IPS-20b (cell line): ENCODE measurements around the gene KCNJ2.

ENCODE experiments used
- H3K27ac ChIP-seq: one replicate; pipeline ENCODE4 v1.5.1; 2013; ENCODE audit warnings: low read length
- H3K27me3 ChIP-seq: 2 replicates; pipeline ENCODE4 v1.6.1; 2013; ENCODE audit warnings: mild to moderate bottlenecking, low read length, inconsistent platforms; ENCODE audit not compliant: insufficient read depth
- H3K36me3 ChIP-seq: 2 replicates; pipeline ENCODE4 v1.6.1; 2013; ENCODE audit warnings: low read depth, mild to moderate bottlenecking, inconsistent platforms, low read length, moderate library complexity; ENCODE audit not compliant: insufficient read depth
- H3K4me1 ChIP-seq: 2 replicates; pipeline ENCODE4 v1.6.1; 2013; ENCODE audit warnings: mild to moderate bottlenecking, control low read depth, inconsistent platforms, low read length, moderate library complexity; ENCODE audit not compliant: insufficient read depth
- H3K4me3 ChIP-seq: 2 replicates; pipeline ENCODE4 v1.5.1; 2013; ENCODE audit warnings: mild to moderate bottlenecking, low read length, inconsistent platforms
- H3K9ac ChIP-seq: 2 replicates; pipeline ENCODE4 v1.6.1; 2013; ENCODE audit warnings: low read depth, mild to moderate bottlenecking, inconsistent platforms, low read length, moderate library complexity
- H3K9me3 ChIP-seq: 2 replicates; pipeline ENCODE4 v1.6.1; 2013; ENCODE audit warnings: mild to moderate bottlenecking, low read depth, low read length, inconsistent platforms; ENCODE audit not compliant: insufficient read depth

Gene KCNJ2

DNA sequence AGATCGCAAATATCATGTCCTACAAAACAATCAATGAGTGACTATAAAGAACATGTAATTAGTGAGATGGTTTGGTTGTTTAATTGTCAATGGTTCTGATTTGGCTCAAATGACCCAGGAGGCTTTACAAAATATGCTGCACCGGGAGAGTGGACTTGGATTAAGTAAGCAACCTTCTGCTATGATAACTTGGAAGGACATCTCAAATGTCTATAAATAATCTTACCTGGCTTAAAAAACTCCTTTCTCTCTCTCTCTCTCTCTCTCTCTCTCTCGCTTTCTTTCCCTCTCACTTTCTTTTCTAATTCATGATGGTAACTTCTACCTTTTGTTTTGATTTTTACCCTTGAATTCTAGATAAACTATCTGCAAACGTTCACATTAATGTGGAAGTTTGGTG, 14.2 kb downstream of the KCNJ2 start:
- Histone ChIP-seq H3K4me1 (no peaks in the 10 kb centered on the region), H3K27me3 (no peaks in the 10 kb centered on the region), H3K27ac (no peak overlapping the region), H3K4me3 (no peak overlapping the region), H3K9me3 (no peaks in the 10 kb centered on the region), H3K36me3 (no peaks in the 10 kb centered on the region), H3K9ac (no peak overlapping the region)

DNA sequence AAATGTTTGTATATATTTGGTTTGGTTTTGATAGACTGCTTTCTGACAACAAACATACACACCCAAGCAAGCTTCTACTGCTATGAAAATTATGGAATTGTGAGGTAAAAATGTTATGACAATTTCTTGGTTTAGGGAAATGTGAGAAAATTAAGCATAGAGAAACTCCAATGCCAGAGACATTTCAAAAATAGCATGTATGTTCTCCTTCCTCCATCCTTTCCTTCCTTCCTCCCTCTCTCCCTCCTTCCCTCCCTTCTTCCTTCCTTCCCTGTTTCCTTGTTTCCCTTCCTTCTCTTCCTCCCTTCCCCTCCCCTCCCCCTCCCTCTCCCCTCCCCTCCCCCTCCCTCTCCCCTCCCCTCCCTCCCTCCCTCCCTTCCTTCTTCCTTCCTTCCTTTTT, 14.9 kb downstream of the KCNJ2 start:
- no peaks in the 10 kb centered on the region for H3K27me3 ChIP-seq

GRCh38 chr17:70184770-70185169, 15.4 kb downstream of the KCNJ2 start:
- Histone ChIP-seq H3K4me3 (no peak overlapping the region), H3K36me3 (no peaks in the 10 kb centered on the region), H3K27ac (no peak overlapping the region), H3K27me3 (no peaks in the 10 kb centered on the region), H3K4me1 (no peaks in the 10 kb centered on the region), H3K9me3 (no peaks in the 10 kb centered on the region), H3K9ac (no peak overlapping the region)

More for the DNA sequence above, 14.9 kb downstream of the KCNJ2 start:
- H3K27ac ChIP-seq: no peak overlapping the region
- no peaks in the 10 kb centered on the region for H3K36me3 ChIP-seq
- H3K4me3 ChIP-seq: no peak overlapping the region
- no peaks in the 10 kb centered on the region for H3K4me1 ChIP-seq
- no peak overlapping the region for H3K9ac ChIP-seq
- H3K9me3 ChIP-seq: no peaks in the 10 kb centered on the region

DNA sequence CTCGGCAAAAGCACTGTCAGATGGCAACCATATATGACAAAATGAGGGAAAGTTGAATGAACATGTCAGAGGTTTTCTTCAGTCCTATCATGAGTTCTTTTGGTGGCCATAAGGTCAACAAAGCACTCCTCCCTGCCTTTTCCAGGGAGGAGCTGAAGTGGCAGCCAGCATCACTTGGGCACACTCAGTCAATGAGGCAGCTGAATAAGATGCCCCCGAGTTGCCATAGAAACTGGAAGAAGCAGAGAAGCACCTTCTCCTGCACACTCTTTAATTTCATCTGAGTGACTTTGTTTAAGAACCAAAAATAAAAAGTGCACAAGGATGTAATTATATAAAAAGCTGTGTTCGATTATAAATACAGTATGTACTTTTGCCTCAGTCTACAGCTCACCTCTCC, 16.0 kb downstream of the KCNJ2 start:
- H3K4me3 ChIP-seq: no peak overlapping the region
- H3K4me1 ChIP-seq: no peaks in the 10 kb centered on the region
- H3K9me3 ChIP-seq: no peaks in the 10 kb centered on the region
- no peaks in the 10 kb centered on the region for H3K27me3 ChIP-seq
- H3K27ac ChIP-seq: no peak overlapping the region
- H3K36me3 ChIP-seq: no peaks in the 10 kb centered on the region
- no peak overlapping the region for H3K9ac ChIP-seq

DNA sequence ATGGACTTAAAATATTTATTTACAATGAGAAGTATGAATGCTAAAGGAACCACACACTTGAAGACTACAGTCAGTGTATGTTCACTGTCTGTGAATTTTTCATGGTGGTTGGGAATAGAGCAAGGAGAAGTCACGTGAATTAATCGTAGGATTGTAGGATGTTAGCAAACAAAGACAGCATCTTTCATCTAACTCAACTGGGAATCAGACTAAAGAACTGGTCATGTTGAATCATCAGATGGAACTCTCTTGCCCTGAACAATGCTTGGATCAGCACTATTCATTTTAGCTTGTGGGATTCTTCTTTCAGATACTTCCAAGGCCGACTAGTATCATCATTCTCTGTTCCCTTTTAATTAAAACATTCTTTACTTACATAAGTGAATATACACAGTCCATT, 18.1 kb downstream of the KCNJ2 start:
- Histone ChIP-seq H3K27me3 (no peaks in the 10 kb centered on the region), H3K36me3 (no peaks in the 10 kb centered on the region), H3K4me3 (no peak overlapping the region), H3K4me1 (no peaks in the 10 kb centered on the region; the same call in 1 of the 2 replicates), H3K27ac (no peak overlapping the region), H3K9me3 (no peaks in the 10 kb centered on the region), H3K9ac (no peak overlapping the region)

- Histone ChIP-seq H3K36me3 (no peaks in the 10 kb centered on the region), H3K4me3 (no peak overlapping the region), H3K4me1 (no peaks in the 10 kb centered on the region; the same call in 1 of the 2 replicates), H3K9ac (no peak overlapping the region), H3K9me3 (no peaks in the 10 kb centered on the region), H3K27me3 (no peaks in the 10 kb centered on the region), H3K27ac (no peak overlapping the region)
Observed at GRCh38 chr17:70190959-70191805, 21.9 kb downstream of the KCNJ2 start.

DNA sequence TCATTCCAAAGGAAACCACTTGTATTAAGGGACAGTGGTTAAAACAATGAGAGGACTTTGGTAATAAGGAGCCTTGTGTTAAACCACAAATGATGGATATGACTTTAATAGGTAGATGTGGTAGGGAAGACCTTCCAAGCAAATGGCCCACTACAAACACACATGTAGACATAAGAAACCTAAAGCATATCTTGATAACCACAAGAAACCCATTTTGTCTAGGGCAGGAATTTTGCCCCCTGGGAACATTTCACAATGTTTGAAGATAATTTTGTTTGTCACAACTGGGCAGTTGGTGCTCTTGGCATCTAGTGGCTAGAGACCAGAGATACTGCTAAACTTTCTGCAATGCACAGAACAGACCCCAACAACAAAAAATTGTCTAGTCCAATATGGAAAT, 25.8 kb downstream of the KCNJ2 start:
- no peak overlapping the region for H3K27ac ChIP-seq
- H3K9ac ChIP-seq: no peak overlapping the region
- no peaks in the 10 kb centered on the region for H3K27me3 ChIP-seq
- no peak overlapping the region for H3K4me3 ChIP-seq
- H3K36me3 ChIP-seq: no peaks in the 10 kb centered on the region
- no peaks in the 10 kb centered on the region for H3K9me3 ChIP-seq
- H3K4me1 ChIP-seq: no peaks in the 10 kb centered on the region; the same call in 1 of the 2 replicates

DNA sequence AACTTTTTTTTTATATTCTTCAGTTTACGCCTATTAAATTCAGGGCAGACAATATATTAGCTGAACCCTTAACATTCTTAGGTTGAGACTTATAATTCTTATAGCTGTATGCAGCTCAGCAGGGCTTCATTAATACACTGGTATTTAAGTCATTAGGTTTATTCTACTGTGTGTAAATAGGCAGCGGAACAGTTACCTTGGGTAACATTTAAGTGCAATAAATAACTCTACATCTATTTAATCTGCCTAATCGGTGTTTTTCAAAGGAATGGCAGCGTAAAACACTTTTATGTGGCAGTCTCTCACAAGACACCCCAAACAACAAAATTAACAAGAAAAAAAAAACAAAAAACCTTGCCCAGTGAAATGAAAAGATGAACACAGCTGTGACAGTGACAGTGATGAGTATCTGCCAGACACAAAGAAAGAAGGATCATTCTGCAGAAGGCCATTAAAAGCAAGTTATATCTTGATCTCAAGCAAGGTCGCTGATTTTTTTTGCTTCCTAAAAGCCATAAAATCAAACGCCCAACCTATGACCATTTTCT, 32.6 kb downstream of the KCNJ2 start:
- H3K4me1 ChIP-seq: no peaks in the 10 kb centered on the region
- H3K36me3 ChIP-seq: no peaks in the 10 kb centered on the region
- H3K9me3 ChIP-seq: no peaks in the 10 kb centered on the region
- H3K27ac ChIP-seq: no peak overlapping the region
- no peaks in the 10 kb centered on the region for H3K27me3 ChIP-seq
- no peak overlapping the region for H3K9ac ChIP-seq
- no peak overlapping the region for H3K4me3 ChIP-seq

- no peak overlapping the region for H3K9ac ChIP-seq
- H3K27ac ChIP-seq: no peak overlapping the region
- no peaks in the 10 kb centered on the region; the same call in 1 of the 2 replicates for H3K4me1 ChIP-seq
- H3K27me3 ChIP-seq: no peaks in the 10 kb centered on the region
- H3K36me3 ChIP-seq: no peaks in the 10 kb centered on the region
- H3K4me3 ChIP-seq: no peak overlapping the region
- no peaks in the 10 kb centered on the region for H3K9me3 ChIP-seq
Observed at GRCh38 chr17:70202840-70203239, 33.5 kb downstream of the KCNJ2 start.

DNA sequence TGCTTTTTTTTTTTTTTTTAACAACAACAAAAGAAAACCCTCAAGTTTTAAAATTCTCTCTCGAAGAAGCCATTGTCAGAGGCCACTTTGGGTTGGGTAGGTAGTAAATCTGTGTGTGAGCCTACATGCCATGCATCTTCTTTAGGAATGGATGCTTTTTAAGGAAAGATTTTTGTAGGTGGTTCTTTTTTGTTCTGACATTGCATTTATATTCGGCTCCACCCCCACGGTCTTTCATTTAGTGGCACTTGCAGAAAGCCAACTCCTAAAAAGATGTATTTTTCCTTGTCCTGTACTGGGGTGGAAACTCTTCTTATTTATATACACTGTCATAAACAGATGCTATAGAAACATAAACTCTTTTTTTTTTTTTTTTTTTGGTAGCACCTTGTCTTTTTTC, 35.1 kb downstream of the KCNJ2 start:
- H3K27ac ChIP-seq: no peak overlapping the region
- no peaks in the 10 kb centered on the region for H3K9me3 ChIP-seq
- no peak overlapping the region for H3K4me3 ChIP-seq
- H3K27me3 ChIP-seq: no peaks in the 10 kb centered on the region
- no peak overlapping the region for H3K9ac ChIP-seq
- peaks cover 8% of the 10 kb centered on the region; the same call in 1 of the 2 replicates for H3K4me1 ChIP-seq
- H3K36me3 ChIP-seq: no peaks in the 10 kb centered on the region

- Histone ChIP-seq H3K27ac (no peak overlapping the region), H3K9ac (no peak overlapping the region), H3K4me3 (no peak overlapping the region), H3K9me3 (no peaks in the 10 kb centered on the region), H3K27me3 (no peaks in the 10 kb centered on the region), H3K4me1 (peaks cover 8% of the 10 kb centered on the region; the same call in 1 of the 2 replicates), H3K36me3 (no peaks in the 10 kb centered on the region)
Observed at GRCh38 chr17:70205401-70205800, 36.1 kb downstream of the KCNJ2 start.

DNA sequence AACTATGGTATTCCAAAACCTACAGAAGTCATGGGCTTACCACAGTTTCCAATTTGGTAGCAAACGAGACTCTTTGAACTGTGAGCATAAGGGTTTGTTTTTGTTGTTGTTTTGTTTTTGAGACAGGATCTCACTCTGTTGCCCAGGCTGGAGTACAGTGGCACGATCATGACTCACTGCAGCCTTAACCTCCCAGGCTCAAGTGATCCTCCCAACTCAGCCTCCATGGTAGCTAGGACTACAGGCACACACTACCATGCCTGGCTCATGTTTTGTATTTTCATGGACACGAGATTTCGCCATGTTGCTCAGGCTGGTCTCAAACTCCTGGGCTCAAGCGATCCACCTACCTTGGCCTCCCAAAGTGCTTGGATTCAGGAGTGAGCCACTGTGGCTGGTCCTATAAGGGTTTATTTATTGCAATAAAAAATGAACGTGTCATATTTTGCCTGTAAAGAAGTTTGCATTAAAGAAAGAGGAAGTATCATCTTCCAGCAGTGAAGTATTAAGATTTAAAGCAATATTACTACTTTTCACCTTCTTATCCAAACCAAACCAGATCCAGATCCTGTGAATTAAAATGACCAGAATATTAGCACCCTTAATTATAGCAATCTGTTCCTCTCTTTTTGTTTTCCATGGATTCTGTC, 37.2 kb downstream of the KCNJ2 start:
- H3K4me1 ChIP-seq: peaks cover 8% of the 10 kb centered on the region; the same call in 1 of the 2 replicates
- no peaks in the 10 kb centered on the region for H3K9me3 ChIP-seq
- H3K27me3 ChIP-seq: no peaks in the 10 kb centered on the region
- H3K27ac ChIP-seq: no peak overlapping the region
- H3K9ac ChIP-seq: no peak overlapping the region
- no peak overlapping the region for H3K4me3 ChIP-seq
- H3K36me3 ChIP-seq: no peaks in the 10 kb centered on the region
